Transverse colon (tissue), 4 donors: ENCODE results near the gene POLR3GL.

Experiments used
- POLR2A ChIP-seq: fragments of 450-650 bp; IDR thresholded peaks from one replicate; pipeline ENCODE4 v1.6.1; 2016; ENCODE audit warnings: antibody characterized with exemption, mild to moderate bottlenecking, moderate library complexity
- POLR2AphosphoS5 ChIP-seq, 3 donors: sonication (generic); formaldehyde crosslinking; IDR thresholded peaks; one replicate each; pipeline ENCODE4 v1.6.1; 2016; ENCODE audit warnings: antibody characterized with exemption in 3 of 3
- TF ChIP-seq, protein P1 (sequence below), 5 experiments: fragments of 200-600 bp in 3 of 5; fragments of 450-650 bp in 2 of 5; sonication (generic) in 3 of 5; IDR thresholded peaks; 1 replicate in 2 of 5; 2 replicates in 3 of 5; pipeline ENCODE4 v1.5.1; 2016 to 2017; ENCODE audit warnings: antibody characterized with exemption in 5 of 5, inconsistent platforms in 3 of 5, mild to moderate bottlenecking in 2 of 5, moderate library complexity in 1 of 5

GRCh38 chr1:146020058-146021049 is 55.9 kb downstream of the POLR3GL start:
- TF ChIP-seq, protein P1, sequence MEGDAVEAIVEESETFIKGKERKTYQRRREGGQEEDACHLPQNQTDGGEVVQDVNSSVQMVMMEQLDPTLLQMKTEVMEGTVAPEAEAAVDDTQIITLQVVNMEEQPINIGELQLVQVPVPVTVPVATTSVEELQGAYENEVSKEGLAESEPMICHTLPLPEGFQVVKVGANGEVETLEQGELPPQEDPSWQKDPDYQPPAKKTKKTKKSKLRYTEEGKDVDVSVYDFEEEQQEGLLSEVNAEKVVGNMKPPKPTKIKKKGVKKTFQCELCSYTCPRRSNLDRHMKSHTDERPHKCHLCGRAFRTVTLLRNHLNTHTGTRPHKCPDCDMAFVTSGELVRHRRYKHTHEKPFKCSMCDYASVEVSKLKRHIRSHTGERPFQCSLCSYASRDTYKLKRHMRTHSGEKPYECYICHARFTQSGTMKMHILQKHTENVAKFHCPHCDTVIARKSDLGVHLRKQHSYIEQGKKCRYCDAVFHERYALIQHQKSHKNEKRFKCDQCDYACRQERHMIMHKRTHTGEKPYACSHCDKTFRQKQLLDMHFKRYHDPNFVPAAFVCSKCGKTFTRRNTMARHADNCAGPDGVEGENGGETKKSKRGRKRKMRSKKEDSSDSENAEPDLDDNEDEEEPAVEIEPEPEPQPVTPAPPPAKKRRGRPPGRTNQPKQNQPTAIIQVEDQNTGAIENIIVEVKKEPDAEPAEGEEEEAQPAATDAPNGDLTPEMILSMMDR (IDR thresholded peaks at IDR 0.05): no peak
- no peak for TF ChIP-seq POLR2AphosphoS5 (IDR thresholded peaks at IDR 0.05)
- no peak for TF ChIP-seq POLR2A
